Stimulated activated CD4-positive, alpha-beta T cell treated with anti-CD3 and anti-CD28 coated beads, Interleukin-1b, Interleukin-23, amount 100 ng/mL, for 1 hour (primary cell): Measurements from ENCODE around the gene MAG.
"Not testable (repeated sequence)": the region's sequence is repeated elsewhere in the genome, so short reads cannot be mapped to it uniquely, and the experiment has no call there.

ENCODE experiments used
- DNase-seq, 2 donors: peaks; one replicate each; pipeline ENCODE4 v3.0.0-alpha.2; 2020; ENCODE audit warnings: low read depth in 2 of 2

The MAG gene

DNA sequence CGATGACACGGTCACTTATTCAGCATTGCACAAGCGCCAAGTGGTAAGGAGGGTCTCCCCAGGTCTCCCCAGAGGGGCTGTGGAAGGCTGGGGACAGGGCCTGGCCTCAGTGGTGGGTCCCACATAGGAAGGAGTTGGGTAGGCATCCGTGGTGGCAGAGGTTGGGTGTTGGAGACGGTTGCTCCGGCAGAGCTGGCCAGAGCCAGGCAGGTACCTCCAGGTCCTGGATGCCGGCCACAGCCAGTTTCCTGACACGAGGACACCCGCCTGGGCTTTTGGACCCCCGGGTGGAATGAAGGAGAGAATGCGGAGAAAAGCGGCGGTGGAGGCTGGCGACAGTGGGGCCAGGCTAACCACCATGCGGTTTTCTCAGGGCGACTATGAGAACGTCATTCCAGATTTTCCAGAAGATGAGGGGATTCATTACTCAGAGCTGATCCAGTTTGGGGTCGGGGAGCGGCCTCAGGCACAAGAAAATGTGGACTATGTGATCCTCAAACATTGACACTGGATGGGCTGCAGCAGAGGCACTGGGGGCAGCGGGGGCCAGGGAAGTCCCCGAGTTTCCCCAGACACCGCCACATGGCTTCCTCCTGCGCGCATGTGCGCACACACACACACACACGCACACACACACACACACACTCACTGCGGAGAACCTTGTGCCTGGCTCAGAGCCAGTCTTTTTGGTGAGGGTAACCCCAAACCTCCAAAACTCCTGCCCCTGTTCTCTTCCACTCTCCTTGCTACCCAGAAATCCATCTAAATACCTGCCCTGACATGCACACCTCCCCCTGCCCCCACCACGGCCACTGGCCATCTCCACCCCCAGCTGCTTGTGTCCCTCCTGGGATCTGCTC lies 54.5 kb downstream of the MAG start:
- peak; percentile 50 to 53 for DNase-seq

DNA sequence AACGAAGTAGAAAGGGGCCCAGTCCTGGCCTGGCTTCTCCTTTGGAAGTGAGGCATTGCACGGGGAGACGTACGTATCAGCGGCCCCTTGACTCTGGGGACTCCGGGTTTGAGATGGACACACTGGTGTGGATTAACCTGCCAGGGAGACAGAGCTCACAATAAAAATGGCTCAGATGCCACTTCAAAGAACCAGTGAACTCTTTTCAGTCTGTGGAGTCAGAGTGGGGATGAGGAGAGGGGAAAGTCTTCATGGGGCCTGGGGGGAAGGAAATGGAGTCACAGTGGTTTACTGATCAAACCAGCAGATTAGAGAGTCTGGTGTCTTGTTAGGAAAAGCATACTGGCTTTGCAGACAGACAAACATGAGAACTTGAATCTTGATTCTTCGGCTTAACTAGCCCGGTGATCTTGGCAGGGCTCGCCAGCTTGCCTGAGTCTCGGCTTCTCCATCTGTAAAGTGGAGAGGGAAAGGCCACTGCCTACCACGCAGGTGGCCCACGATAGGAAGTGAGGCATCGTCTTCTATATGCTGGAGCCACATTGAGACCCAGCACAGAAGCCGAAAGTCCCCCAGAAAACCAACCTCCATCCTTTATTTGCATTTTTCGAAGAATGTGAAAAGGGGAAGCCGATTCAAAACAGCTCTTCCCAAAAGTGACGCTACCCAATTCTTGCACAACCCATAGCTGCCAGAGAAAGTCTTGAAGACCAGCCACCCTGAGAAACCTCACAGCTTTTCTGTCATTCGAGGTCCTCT lies 55.4 kb downstream of the MAG start, which contains the start of gene FFAR1:
FFAR1 (plus strand) TSS at position 732 of the 759 bp plus-strand sequence. CDS start 3,650 bp downstream, outside the sequence.
- DNase-seq: no peak

DNA sequence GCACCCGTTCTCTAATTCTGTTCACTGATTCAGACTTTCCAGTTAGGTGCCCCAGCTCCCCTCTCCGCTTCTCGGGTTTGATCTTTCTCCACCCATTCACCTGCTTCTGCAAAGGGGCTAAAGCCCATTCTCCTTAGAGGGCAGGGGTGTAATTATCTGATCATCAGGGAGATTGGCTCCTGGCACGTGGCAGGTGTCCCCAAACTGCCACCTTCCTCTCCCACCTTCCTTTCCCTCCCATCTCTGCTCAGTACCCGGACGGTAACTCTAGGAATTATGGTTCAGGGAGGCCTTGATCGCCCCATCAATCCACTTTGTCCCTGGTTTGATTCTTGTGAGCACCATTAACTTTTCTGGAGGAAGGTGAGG lies 56.0 kb downstream of the MAG start:
- no peak for DNase-seq

DNA sequence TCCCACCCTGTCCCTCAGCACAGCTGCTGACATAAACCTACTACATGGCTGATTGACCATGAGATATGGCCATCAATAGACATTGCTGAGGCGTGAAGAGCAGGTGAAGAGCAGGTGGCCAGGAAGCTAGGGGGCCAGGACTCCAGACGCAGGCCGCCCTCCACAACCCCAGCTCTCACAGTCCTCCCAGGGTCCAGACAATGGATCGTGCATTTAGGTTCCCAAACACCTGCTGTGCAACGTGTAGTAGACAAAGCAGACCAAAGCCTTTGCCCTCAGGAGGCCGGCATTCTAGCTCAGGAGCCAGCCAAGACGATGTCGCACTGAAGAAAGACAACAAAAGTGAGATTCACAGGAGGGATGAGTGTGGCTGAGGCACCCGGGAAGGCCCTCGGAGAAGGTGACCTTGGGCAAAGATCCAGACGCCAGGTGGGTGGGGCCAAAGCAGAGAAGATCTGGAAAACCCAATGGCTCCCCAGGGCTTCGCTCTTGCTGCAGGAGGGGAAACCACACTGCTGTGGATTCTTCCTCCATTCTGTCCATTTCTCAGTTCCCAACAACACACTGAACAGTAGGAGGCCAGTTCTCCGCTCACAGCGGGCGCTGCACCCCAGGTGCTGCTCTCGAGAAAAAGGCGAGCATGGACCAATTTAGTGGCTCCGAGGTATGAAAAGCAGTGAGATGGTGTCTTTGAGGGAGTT lies 57.1 kb downstream of the MAG start:
- DNase-seq: no peak

DNA sequence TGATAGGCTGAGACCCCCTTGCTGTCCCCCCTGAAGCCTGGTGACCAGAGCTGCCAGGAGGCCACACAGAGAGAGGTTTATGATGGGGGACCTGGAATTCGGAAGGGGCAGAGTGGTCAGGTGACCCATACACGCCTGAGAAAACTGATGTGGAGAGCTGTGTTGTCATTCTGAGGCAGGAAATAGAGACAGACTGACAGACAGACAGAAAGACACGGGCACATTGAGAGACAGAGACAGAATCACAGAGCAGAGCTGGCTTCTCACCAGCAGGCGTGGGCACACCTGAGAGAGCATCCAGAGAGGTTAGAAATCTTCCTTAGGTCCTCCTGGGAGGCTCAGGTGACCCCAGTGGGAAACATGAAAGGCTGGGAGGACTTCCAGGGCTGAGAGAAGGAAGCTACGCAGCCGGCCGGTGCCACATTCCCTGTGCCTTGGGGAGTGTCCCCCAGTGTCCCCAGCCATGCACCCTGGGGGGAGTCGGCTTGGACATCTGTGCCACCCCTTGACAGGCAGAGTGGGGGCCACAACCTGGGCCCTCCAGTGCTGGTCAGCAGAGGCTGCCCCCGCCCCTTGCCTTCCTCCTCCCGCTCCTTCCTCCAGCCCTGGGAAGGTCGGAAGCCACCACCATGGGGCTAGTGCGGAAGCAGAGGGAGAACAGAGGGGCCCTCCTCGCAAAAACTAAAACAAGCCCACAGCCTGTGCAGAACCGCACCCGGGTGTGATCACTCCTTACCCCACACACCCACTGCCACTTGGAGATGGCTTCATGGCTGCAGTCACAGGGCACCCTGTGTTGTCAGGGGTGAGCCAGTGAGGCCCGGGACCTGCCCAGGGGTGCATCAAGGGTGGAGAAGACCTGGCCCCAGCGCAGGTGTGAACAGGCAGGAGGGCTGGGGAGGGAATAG lies 57.9 kb downstream of the MAG start:
- DNase-seq: no peak

DNA sequence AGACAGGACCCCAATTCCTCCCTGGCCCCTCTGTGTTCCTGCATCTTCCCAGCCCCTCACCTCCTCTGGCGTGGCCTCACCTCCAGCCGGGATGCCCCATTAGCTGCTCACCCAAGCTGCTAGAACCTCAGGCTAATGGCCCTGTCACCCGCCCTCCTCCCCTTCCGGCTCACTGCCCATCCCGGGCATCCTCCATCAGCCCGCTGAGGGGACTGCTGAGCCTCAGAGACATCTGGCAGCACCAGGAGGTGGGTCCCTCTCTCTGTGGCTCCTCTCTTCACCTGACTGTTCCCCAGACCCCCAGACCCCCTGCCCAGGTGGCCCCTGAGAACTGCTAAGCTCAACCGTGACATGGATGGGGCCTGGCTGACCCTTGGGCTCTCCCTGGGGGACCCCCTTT lies 58.6 kb downstream of the MAG start:
- no peak for DNase-seq

DNA sequence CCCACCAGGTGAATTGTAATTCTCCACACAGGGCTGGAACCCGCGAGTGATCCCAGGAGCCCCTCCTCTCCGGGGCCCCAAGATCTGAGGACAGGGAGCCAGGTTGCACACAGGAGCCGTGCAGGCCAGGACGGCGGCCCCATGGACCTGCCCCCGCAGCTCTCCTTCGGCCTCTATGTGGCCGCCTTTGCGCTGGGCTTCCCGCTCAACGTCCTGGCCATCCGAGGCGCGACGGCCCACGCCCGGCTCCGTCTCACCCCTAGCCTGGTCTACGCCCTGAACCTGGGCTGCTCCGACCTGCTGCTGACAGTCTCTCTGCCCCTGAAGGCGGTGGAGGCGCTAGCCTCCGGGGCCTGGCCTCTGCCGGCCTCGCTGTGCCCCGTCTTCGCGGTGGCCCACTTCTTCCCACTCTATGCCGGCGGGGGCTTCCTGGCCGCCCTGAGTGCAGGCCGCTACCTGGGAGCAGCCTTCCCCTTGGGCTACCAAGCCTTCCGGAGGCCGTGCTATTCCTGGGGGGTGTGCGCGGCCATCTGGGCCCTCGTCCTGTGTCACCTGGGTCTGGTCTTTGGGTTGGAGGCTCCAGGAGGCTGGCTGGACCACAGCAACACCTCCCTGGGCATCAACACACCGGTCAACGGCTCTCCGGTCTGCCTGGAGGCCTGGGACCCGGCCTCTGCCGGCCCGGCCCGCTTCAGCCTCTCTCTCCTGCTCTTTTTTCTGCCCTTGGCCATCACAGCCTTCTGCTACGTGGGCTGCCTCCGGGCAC lies 59.6 kb downstream of the MAG start:
- no peak for DNase-seq

DNA sequence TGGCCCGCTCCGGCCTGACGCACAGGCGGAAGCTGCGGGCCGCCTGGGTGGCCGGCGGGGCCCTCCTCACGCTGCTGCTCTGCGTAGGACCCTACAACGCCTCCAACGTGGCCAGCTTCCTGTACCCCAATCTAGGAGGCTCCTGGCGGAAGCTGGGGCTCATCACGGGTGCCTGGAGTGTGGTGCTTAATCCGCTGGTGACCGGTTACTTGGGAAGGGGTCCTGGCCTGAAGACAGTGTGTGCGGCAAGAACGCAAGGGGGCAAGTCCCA lies 60.2 kb downstream of the MAG start:
- no peak for DNase-seq

DNA sequence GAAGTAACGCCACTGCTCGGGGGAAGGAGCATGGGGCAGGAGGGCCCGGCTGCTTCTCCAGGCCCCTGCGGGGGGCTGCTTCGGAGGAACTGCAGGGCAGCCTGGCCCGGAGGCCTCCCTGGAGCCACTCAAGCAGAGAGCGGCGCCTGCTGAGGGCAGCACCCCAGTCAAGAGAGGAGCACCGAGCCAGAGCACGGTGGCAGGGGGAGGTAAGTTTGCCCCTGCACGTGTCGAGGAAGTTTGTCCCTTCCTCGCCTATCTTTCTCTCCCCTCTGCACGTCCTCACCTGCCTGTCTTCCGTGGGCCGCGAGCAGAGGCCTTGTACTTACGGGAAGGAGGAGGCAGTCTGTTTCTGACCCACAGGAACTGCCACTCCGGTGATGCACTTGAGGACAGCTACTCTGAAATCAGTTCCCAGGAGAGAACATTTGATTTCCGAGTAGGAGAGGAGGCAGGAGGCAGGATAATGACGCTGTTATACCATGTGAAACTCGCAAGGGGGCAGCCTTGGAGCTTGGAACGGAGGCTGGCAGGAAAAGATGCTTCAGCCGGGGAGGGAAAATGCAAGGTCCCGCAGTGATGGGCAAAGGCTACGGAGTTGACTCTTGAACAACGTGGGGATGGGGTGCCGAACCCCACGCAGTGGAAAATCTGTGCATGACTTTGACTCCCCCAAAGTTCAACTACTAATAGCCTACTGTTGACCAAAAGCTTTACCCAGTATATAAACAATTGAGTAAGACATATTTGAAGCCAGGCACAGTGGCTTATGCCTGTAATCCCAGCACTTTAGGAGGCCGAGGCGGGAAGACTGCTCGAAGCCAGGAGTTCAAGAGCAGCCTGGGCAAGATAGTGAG lies 60.7 kb downstream of the MAG start:
- DNase-seq: peak; percentile 44 to 46

DNA sequence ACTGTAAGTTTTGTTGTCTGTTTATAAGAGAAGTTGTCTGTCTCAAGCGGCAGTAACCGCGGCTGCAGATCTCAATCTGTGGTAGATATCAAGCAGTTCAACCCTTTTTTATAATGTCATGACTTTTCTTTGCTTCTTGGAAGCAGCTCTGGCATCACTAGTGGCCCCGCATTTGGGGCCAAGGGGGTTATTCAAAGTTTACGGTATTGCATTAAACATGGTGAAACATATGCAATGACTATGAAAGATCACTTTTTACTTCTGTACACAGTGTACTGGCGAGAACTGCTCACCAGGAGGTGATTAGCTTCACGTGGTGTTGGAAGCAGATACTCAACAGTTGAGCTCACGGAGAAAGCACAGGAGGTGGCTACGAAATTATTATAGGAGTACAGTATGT lies 61.7 kb downstream of the MAG start:
- no peak for DNase-seq

DNA sequence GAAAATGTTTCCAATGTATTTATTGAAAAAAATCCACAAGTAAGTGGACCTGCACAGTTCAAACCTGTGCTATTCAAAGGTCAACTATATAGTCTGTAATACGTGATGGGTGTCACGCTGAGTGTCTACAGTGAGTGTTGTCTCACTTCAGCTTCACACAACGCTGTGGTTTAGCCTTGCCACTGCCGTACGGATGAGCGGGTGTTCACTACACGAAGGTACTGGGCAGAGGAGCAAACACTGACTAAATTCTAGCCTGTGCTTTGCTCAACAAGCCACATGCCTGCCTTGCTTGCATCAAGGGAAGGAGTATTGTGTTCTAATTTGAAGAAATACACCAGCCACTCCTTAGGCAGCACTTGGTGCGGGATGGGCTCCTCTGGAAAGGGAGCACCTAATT lies 62.9 kb downstream of the MAG start:
- DNase-seq: no peak

DNA sequence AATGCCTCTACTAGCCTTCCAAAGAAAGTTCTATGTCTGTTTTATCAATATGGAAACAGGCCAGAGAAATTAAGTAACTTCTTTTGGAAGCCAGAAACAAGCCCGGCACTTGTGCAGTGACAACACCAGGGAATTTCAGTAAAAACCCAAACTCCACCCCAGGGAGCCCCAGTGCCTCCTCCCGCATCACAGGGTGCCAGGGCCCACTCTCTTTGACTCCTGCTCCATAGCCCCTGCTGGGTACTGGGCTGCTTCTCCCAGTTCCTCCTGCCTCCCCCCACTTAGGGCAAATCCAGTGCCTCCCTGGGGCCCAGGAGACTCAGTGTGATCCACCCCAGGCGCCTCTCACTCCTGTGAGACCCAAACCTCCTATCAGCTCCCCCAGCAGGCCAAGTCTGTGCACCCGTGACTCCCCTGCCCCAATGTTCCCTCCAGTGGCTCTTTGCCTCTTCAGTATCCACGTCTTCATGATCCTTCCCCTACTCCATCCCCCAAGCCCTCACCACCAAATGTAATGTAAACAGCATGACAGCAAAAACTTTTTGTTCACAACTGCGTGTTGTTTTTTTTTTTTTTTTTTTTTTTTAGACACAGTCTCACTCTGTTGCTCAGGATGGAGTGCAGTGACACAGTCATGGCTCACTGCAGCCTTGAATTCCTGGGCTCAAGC lies 64.0 kb downstream of the MAG start:
- no peak for DNase-seq

DNA sequence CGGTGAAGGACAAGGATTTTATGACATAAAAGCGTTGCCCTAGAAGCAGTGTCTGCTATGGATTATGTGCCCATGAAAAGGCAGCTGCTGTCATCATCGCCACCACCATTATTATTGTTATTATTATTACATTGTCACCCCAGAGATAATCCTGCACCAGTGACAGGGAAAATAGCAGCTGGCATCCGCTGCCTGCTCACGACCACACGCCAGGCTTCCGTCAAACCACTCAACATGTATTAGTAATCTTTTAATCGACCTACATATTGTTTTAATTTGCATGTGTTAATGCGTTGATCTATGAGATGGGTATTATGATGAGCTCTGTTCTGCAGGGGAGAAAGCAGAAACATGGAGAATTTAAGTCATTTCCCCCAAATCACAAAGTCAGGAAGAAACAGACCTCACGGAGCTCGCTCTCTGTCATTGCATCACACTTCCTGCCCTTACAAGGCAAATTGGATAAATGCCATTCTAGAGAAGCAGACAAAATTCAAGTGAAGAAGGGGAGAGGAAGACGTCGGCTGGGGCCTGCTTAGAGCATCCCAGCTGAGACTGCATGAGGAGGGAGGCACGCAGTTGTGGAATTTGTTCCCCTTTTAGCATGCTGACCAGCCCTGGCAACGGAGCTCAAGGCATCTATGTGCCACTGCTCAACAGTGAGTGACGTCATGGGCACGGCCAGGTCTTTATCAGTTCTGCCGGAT lies 66.1 kb downstream of the MAG start, which contains the start of gene FFAR3:
FFAR3 (plus strand) TSS at position 594 of the 707 bp plus-strand sequence. CDS start 431 bp downstream, outside the sequence.
- DNase-seq: no peak

DNA sequence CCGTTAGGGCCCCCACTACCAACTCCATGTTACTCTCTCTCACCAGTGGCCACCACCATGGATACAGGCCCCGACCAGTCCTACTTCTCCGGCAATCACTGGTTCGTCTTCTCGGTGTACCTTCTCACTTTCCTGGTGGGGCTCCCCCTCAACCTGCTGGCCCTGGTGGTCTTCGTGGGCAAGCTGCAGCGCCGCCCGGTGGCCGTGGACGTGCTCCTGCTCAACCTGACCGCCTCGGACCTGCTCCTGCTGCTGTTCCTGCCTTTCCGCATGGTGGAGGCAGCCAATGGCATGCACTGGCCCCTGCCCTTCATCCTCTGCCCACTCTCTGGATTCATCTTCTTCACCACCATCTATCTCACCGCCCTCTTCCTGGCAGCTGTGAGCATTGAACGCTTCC lies 66.9 kb downstream of the MAG start:
- DNase-seq: not testable (repeated sequence)

DNA sequence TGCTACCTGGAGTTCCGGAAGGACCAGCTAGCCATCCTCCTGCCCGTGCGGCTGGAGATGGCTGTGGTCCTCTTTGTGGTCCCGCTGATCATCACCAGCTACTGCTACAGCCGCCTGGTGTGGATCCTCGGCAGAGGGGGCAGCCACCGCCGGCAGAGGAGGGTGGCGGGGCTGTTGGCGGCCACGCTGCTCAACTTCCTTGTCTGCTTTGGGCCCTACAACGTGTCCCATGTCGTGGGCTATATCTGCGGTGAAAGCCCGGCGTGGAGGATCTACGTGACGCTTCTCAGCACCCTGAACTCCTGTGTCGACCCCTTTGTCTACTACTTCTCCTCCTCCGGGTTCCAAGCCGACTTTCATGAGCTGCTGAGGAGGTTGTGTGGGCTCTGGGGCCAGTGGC lies 67.4 kb downstream of the MAG start:
- DNase-seq: not testable (repeated sequence)

DNA sequence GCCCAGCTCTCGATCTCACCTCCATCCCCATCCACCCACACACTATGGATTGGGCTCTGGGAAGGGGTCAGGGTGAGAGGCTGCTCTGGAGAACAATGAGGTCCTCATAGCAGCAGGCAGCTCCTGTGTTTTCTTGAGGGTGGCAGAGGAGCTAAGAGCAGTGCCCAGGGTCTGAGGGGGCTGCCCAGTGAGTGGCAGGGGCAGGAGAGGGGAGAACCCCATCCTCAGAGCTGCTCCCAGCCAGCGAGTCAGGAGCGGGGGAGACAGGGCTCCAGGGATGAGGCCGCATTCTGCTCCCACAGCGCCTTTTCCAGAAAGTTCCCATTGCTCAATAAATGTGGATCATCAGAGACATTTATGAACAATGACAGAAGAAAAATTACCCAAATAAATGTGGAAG lies 68.1 kb downstream of the MAG start:
- DNase-seq: not testable (repeated sequence)

DNA sequence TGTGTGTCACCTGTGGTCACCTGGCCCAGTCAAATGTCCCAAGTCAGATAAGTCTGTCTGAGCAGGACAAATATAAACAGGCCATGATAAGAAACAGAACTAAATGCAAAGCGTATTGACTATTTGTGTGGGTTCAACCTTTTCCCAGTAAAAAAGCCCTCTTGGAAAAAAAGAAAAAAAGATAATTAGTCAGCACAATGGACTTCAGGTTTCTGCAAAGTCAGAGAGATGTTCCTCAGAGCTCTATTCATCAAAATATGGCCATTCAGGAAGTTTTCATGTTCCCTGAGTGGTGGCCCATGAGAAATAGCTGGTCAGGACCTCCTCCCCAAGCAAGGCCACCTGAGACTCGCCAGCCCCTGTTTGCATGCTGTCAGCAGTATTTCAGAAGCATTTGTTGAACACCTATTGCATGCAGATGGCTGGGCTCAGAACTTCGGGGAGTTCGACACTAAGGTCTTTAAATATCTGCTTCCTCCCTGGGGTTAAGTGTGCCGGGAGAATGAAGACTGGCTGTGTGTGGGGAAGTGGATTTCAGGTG lies 69.0 kb downstream of the MAG start:
- DNase-seq: no peak

DNA sequence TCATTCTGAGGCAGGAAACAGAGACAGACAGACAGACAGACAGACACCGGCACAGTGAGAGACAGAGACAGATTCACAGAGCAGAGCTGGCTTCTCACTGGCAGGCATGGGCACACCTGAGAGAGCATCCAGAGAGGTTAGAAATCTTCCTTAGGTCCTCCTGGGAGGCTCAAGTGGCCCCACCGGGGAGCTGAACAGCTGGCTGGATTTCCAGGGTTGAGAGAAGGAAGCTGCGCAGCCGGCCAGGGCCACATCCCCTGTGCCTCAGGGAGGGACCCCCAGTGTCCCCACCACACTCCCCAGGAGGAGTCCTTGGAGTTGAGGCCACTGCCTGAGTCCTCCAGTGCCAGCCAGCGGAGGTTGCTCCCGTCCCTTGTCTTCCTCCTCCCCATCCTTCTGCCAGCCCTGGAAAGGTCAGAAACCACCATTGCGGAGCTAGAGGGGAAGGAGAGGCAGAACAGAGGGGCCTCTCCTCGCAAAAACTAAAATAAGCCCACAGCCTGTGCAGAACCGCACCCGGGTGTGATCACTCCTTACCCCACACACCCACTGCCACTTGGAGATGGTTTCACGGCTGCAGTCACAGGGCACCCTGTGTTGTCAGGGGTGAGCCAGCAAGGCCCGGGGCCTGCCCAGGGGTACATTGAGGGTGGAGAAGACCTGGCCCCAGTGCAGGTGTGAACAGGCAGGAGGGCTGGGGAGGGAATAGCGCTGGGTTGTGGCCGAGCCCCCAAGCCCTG lies 70.5 kb downstream of the MAG start:
- no peak for DNase-seq
